Thyroid gland (tissue), 4 donors: Measurements from ENCODE around the gene CAPN3. TPM values are rescaled to one million over a fixed set of nuclear protein-coding genes. Genes with fewer than 3 reads are reported as not detected.

Experiments used
- DNase-seq, 2 donors: peaks; one replicate each; pipeline ENCODE4 v3.0.0-alpha.2; 2019
- H3K27ac ChIP-seq, 3 donors: fragments of 200-600 bp; sonication (generic); 1 replicate in 2 of 3; 2 replicates in 1 of 3; pipeline ENCODE4 v1.5.1; 2016 to 2019; ENCODE audit warnings: mild to moderate bottlenecking in 1 of 3, moderate library complexity in 1 of 3
- H3K27me3 ChIP-seq: fragments of 200-600 bp; sonication (generic); one replicate; pipeline ENCODE4 v1.5.1; 2019
- H3K36me3 ChIP-seq, 2 donors: fragments of 200-600 bp; sonication (generic); one replicate each; pipeline ENCODE4 v1.5.1; 2016 to 2019
- H3K4me1 ChIP-seq, 2 donors: fragments of 200-600 bp; sonication (generic); one replicate each; pipeline ENCODE4 v1.5.1; 2017 to 2019
- H3K4me3 ChIP-seq, 3 donors: fragments of 200-600 bp; sonication (generic); replicated peaks in 1 of 3; 1 replicate in 2 of 3; 2 replicates in 1 of 3; pipeline ENCODE4 v1.5.1; 2016; ENCODE audit warnings: mild to moderate bottlenecking in 1 of 3
- H3K9me3 ChIP-seq: fragments of 200-600 bp; sonication (generic); one replicate; pipeline ENCODE4 v1.5.1; 2017
- POLR2A ChIP-seq, 2 donors: fragments of 450-650 bp; IDR thresholded peaks; one replicate each; pipeline ENCODE4 v1.6.1; 2017; ENCODE audit warnings: antibody characterized with exemption in 2 of 2, mild to moderate bottlenecking in 2 of 2, moderate library complexity in 1 of 2
- WGBS, 2 donors: methylation state at CpG; one replicate each; pipeline ENCODE4 v1.1.5; 2017; 5-methylcytosine and 5-hydroxymethylcytosine counted together
- intact Hi-C: fragments of 100-400 bp; cut with DNase I; formaldehyde crosslinking; loops from one replicate; pipeline ENCODE4 v1.15.1; 2023
- total RNA-seq, 4 donors: library from RNA; depleted of rRNA; stranded (reverse); fragments of >200 nt; gene quantifications; one replicate each; pipeline ENCODE4 v1.2.3, GENCODE V29; 2016
- TF ChIP-seq, protein P1 (sequence below), 6 experiments: fragments of 200-600 bp in 3 of 6; fragments of 450-650 bp in 3 of 6; sonication (generic) in 3 of 6; IDR thresholded peaks; one replicate each; pipeline ENCODE4 v1.5.1; 2016 to 2019; ENCODE audit warnings: antibody characterized with exemption in 6 of 6, mild to moderate bottlenecking in 2 of 6, inconsistent platforms in 1 of 6, moderate library complexity in 1 of 6

Gene CAPN3
- total RNA-seq, 4 donors from 2014 or later, result 3.0 to 6.8 (median 4.0) TPM

DNA sequence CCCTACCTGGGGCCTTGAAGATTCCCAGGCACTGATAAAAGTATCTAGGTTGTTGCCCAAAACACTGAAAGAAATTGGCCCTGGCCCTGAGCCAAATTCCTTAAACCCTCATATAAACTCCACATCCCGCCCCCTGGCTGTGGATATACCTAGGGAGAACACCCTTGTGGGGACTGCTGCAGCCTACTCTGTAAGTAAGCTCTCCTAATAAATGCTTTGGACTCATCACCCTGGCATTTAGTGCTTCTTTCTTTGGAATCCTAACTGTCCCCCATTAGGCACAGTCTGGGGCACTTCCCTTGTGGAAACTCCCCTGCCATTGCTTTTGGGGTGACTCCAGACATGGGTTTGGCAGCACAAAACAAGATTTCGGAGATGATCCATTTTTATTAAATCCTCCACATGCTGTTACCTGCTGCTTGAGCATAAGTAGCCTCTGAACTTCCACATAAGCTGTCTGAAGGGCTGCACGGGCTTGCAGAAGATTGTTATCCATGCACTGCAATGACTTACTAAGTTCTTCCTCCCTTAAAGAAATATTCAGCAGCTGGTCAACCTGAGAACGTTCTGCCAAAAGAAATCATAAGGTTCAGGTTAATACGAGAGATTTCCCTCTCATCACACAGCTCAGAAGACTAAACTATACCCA lies 85.2 kb downstream of the CAPN3 start:
- TF ChIP-seq, protein P1, sequence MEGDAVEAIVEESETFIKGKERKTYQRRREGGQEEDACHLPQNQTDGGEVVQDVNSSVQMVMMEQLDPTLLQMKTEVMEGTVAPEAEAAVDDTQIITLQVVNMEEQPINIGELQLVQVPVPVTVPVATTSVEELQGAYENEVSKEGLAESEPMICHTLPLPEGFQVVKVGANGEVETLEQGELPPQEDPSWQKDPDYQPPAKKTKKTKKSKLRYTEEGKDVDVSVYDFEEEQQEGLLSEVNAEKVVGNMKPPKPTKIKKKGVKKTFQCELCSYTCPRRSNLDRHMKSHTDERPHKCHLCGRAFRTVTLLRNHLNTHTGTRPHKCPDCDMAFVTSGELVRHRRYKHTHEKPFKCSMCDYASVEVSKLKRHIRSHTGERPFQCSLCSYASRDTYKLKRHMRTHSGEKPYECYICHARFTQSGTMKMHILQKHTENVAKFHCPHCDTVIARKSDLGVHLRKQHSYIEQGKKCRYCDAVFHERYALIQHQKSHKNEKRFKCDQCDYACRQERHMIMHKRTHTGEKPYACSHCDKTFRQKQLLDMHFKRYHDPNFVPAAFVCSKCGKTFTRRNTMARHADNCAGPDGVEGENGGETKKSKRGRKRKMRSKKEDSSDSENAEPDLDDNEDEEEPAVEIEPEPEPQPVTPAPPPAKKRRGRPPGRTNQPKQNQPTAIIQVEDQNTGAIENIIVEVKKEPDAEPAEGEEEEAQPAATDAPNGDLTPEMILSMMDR (IDR thresholded peaks at IDR 0.05), result no peak
- TF ChIP-seq POLR2A (IDR thresholded peaks at IDR 0.05), result no peak
- 87% methylated on average over 5 of the region's 5 CpGs for WGBS, 2 donors
- H3K4me3 ChIP-seq, result no peak overlapping the region
- H3K9me3 ChIP-seq, result no peaks in the 10 kb centered on the region
- no peaks in the 10 kb centered on the region for H3K27me3 ChIP-seq
- H3K36me3 ChIP-seq, result peaks cover 20 to 40% of the 10 kb centered on the region in 2 donors
- no peaks in the 10 kb centered on the region for H3K4me1 ChIP-seq
- DNase-seq, result no peak
- no peak overlapping the region for H3K27ac ChIP-seq
- intact Hi-C loops, result no loop called here

DNA sequence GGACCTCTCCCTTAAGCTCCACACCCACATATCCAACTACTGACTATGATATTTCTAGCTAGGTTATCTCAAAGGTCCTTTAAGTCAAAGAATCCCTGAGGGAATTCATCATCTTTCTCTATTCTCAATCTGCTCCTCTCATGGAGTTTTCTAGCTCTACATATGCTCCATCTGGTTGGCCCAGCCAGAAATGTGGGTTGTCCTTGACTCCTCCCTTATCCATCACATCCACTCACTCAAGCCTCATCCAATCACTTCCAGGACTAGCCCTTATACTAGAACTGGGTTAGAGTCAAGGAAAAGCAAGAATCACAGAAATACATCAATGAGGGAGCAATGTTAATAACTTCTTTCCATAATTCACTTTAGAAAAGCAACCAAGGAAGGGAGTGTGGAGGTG lies 86.2 kb downstream of the CAPN3 start:
- H3K27me3 ChIP-seq, result no peaks in the 10 kb centered on the region
- no peaks in the 10 kb centered on the region for H3K4me1 ChIP-seq
- TF ChIP-seq POLR2A (IDR thresholded peaks at IDR 0.05), result no peak
- intact Hi-C loops, result no loop called here
- peaks cover 20 to 41% of the 10 kb centered on the region in 2 donors for H3K36me3 ChIP-seq
- no peaks in the 10 kb centered on the region for H3K9me3 ChIP-seq
- H3K27ac ChIP-seq, result no peak overlapping the region
- no peak overlapping the region for H3K4me3 ChIP-seq
- no peak for DNase-seq

DNA sequence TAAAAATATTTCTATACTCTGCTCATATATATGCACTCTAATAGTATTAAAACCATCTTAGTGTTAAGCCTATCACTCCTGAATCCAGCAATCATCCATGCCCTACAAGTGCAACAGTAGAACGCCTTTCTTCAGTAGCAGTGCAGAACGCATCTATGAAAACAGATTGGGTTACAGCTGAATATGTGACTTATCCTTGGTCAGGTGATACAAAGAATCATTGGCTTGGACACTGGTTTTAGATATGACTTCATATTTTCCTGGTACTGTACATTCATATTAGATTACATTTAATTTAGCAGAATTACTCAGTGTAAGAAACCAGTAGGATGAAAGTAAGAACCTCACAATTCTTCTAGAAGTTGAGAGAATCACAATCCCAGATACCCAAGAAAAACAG lies 88.3 kb downstream of the CAPN3 start:
- intact Hi-C loops, result no loop called here

DNA sequence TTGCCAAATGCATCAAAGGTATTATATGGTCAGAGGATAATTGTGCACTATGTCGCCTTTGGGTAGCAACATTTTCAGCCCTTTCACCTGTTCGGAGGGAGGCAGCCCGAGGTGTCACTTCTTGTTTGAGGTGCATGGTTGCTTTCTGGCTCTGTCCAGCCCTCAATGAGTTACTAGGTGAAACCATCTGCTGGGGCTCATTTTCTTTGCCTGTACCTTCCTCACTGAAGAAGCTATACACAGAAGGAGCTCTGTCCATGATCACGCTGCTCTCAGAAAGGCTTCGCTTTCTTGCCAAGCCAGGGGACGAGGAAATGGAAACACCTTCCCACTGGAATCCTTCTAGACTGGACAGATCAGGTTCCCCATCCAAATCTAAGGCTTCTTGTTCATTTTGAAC lies 89.0 kb downstream of the CAPN3 start:
- no peak for DNase-seq
- intact Hi-C loops, result no loop called here
- WGBS, 2 donors, result 94 to 96% methylated on average over 6 of the region's 6 CpGs
- no peak for TF ChIP-seq POLR2A (IDR thresholded peaks at IDR 0.05)
- TF ChIP-seq, protein P1 (IDR thresholded peaks at IDR 0.05), result no peak
- H3K27ac ChIP-seq, result no peak overlapping the region
- H3K4me1 ChIP-seq, result no peaks in the 10 kb centered on the region
- no peaks in the 10 kb centered on the region for H3K9me3 ChIP-seq
- H3K36me3 ChIP-seq, result peaks cover 34% of the 10 kb centered on the region in 2 donors
- no peaks in the 10 kb centered on the region for H3K27me3 ChIP-seq
- no peak overlapping the region for H3K4me3 ChIP-seq

More for the DNA sequence above, 88.3 kb downstream of the CAPN3 start:
- no peaks in the 10 kb centered on the region for H3K27me3 ChIP-seq
- no peak overlapping the region for H3K4me3 ChIP-seq
- H3K9me3 ChIP-seq, result no peaks in the 10 kb centered on the region
- TF ChIP-seq, protein P1 (IDR thresholded peaks at IDR 0.05), result no peak
- no peak for TF ChIP-seq POLR2A (IDR thresholded peaks at IDR 0.05)
- H3K4me1 ChIP-seq, result no peaks in the 10 kb centered on the region
- 98% methylated on average over 2 of the region's 2 CpGs for WGBS, 2 donors
- H3K27ac ChIP-seq, result no peak overlapping the region
- peaks cover 34 to 40% of the 10 kb centered on the region in 2 donors for H3K36me3 ChIP-seq
- no peak for DNase-seq

DNA sequence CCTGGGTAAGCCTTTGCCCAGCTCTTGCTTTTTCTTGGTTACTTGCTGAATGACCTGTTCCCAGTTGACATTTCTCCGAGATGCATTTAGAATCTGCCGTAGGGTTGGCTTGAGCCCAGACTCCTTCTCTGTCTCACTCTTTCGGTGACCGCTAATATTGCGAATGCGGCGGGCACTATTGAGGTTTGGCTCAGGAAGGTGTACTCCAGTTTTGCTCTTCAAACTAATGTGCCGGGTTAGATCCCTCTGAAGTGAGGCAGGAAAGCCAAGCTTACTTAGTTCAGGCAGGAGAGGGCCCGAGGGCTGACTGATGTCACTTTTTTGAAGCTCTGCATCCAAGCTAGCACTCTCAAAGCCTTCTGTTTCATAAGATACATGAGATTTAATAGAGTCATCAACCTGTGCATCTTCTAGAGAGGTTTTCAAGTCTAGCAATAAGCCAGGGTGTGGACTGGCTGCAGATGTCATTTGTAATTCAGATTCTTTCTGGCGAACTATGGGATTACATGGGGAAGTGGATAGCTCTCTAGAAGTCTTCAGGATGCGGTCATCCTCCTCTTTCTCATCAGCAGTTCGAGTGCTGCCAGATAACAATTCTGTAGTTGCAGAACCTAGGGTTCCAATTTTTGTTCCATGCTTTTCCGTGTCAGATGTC lies 90.6 kb downstream of the CAPN3 start:
- Histone ChIP-seq H3K4me3 (no peak overlapping the region), H3K27ac (no peak overlapping the region), H3K27me3 (no peaks in the 10 kb centered on the region), H3K36me3 (peaks cover 26% of the 10 kb centered on the region in 2 donors), H3K9me3 (no peaks in the 10 kb centered on the region), H3K4me1 (no peaks in the 10 kb centered on the region)
- no peak for TF ChIP-seq POLR2A (IDR thresholded peaks at IDR 0.05)
- TF ChIP-seq, protein P1 (IDR thresholded peaks at IDR 0.05), result no peak
- no peak for DNase-seq
- intact Hi-C loops, result no loop called here
- WGBS, 2 donors, result 92 to 94% methylated on average over 13 of the region's 13 CpGs
